GM21423 (cell line): ENCODE results near the gene LIF.
"Not testable (repeated sequence)": the region's sequence is repeated elsewhere in the genome, so short reads cannot be mapped to it uniquely, and the experiment has no call there.

ENCODE experiments used
- ATAC-seq: cut with Tn5 transposase; IDR thresholded peaks from one replicate; pipeline ENCODE4 v1.9.1; 2021; ENCODE audit warnings: mild to moderate bottlenecking, moderate library complexity; ENCODE audit not compliant: unreplicated experiment

LIF gene

DNA sequence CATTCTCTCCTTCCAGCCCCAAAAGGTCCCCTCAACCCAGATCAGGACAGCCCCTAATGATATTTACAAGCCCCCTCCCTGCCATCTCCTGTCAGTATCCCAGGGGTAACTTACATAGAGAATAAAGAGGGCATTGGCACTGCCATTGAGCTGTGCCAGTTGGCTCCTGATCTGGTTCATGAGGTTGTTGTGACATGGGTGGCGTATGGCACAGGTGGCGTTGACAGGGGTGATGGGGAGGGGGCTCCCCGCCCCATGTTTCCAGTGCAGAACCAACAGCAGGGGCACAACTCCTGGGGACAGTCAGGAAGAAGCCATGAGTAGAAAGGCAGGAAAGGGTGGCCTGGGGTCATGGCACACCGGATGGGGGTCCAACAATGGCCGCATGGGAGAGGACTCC is 1.9 kb downstream of the LIF start:
- ATAC-seq: no peak

DNA sequence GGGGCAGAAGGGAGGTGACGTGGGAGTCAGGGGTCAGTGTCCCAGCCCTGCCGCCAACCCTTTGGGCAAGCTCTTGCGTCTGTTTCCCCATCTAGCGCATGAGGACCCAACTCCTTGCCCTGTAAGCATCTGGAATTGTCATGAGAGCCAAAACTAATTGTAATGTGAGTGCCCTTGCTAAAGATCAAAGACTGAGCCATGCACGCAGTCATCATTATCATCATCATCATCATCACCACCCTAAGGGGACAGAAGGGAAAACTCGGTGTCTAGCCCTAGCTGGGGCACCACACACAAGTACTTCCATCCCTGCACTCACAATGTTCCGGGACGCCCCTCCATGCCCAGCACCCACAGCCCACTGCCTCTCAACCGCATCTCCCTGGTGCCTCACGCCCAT is 2.5 kb downstream of the LIF start:
- ATAC-seq: no peak

DNA sequence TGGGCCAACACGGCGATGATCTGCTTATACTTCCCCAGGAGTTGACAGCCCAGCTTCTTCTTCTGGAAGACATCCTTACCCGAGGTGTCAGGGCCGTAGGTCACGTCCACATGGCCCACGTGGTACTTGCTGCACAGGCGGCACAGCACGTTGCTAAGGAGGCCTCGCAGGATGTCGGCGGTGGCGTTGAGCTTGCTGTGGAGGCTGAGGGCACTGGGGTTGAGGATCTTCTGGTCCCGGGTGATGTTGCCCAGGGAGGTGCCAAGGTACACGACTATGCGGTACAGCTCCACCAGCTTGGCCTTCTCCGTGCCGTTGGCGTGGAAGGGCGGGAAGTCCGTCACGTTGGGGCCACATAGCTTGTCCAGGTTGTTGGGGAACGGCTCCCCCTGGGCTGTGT is 2.9 kb downstream of the LIF start:
- no peak for ATAC-seq

DNA sequence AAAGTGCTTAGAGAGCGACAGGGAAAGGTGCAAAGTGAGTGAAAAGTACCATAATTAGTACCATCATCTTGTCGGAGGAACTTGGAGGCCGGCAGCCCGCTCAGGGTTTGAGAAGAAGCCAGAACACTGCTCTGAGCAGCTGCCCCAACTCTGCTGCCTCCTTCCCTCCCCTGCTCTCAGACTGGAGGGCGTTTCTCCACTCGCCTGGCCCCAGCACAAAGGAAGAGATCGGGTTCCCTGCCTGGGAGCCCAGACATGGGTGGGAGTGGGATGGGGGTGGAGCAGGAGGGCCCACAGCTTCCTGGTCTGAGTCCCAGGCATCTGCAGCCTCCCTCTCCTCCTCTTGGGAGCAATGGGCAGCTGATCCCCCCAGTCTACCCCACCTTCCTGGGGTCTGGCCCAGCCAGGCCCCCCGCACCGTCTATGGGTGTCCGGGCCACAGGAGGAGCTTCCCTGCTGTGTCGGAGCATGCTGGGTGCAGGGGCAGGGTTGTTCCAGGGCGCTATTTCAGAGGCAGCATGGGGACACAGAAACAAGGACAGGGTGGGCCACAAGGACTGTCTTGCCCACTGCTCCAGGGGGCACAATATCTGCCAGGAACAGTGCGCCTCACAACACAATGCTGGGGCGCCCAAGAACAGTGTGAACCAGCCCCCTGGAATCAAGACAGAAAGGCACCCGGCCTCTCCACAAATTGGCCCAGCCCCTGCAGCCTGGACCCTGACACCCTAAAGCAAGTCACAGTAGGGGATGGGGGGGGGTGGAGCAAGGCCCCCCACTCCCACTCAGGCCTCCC is 4.8 kb downstream of the LIF start:
- no peak for ATAC-seq

- no peak for ATAC-seq
Measured at GRCh38 chr22:30240541-30241417, 5.8 kb downstream of the LIF start.

DNA sequence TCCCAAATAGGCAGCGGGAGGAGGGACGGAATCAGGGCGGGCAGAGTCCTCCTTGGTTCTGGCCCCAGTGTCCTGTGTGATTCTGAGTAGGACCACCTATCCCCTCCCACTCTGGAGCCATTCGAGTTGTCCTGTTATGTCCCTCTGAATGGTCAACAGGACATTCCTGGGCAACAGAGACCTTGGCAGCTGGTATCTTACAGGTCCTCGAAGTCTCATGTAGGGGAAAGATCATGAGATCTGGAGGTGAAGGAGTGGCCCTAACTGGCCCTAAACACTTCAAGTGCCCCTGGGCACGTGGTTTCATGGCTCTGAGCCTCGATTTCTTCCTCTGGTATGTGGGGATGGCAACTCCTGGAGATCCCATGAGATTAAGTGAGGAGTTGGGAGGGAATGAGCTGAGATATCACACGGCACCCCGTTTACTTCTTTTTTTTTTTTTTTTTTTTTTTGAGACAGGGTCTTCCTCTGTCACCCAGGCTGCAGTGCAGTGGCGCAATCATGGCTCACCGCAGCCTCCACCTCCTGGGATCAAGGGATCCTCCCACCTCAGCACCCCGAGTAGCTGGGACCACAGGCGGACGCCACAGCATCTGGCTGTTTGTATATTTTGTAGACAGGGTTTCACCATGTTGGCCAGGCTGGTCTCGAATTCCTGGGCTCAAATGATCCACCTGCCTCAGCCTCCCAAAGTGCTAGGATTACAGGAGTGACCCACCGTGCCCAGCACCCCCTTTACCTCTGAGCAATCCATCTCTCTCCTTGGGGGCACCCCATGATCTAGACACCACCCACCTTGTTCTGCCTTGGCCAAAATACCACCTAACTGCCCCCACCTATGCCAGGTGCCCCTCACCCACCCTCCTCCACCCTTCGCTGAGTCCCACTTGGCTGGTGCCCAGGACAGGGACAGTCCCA is 6.8 kb downstream of the LIF start:
- ATAC-seq: no peak

- no peak for ATAC-seq
Measured at GRCh38 chr22:30238661-30239487, 7.7 kb downstream of the LIF start.

DNA sequence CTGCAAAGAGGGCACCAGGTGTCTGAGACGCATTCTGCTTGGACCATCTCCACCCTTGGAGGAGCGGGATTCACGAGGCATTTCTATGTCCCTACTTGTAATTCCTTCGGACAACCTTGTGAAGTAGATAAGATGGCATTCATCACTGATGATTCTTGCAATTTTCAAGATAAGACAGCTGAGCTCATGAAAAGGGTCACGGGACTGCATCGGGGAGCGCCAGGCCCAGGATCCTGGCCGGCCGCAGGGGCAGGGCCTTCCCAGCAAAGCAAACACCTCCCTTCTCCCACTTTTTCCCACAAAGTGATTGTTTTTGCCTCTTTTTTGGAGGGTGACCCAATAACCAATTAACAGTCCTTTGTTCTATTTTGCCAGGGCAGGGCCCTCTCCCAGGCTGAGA is 8.4 kb downstream of the LIF start:
- ATAC-seq: no peak

- ATAC-seq: no peak
Measured at GRCh38 chr22:30236875-30237274, 9.7 kb downstream of the LIF start.

DNA sequence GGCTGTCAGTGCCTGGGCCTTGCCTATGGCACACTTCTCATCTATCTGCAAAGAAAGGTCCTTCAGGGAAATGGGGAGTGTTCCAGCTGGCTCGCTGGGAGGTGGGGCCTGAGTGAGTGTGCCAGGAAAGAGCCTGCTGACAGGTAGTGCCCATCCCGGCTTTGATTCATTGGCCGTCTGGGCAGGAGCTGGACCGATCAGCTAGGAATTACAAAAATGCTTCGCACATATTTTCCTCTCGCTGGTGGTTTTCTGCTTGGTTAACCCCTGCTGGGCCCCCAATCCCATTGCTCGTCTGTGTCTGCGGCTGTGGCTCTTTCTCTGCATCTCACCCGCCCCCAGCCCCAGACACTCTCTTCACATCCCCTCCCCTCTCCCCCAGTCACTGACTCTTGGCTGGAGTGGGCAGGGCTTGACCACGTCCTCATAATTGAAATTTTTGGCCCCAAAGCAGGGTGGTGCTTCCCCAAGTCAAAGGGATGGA is 10.8 kb downstream of the LIF start:
- no peak for ATAC-seq

DNA sequence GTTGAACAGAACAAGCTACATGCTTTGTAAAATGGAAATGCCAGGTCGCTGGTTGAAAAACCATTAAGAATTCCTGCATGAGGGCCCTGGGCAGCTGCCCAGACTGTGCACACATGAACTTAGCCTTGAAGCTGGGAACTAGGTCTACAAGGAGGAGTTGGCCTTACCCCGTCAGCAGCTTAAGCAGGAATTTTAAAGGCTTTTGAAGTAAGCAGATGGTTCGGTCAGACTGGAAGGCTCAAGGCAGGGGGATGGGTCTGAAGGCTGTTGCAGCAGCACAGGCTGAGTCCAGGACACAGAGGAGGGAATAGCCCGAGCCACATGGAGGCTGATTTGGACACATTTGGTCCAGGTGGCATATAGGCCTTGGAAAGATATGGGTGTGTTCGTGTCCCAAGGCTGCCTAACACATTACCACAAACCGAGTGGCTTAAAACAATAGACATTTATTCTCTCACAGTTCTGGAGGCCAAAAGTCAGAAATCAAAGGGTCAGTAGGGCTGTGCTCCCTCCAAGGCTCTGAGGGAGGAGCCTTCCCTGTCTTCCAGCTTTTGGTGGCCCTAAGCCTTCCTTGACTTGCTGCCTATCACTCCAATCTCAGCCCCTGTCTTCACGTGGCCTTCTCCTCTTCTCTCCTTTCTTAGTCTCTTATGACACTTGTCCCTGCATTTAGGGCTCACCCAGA is 11.6 kb downstream of the LIF start:
- no peak for ATAC-seq

- not testable (repeated sequence) for ATAC-seq
Measured at GRCh38 chr22:30234325-30234724, 12.2 kb downstream of the LIF start.

DNA sequence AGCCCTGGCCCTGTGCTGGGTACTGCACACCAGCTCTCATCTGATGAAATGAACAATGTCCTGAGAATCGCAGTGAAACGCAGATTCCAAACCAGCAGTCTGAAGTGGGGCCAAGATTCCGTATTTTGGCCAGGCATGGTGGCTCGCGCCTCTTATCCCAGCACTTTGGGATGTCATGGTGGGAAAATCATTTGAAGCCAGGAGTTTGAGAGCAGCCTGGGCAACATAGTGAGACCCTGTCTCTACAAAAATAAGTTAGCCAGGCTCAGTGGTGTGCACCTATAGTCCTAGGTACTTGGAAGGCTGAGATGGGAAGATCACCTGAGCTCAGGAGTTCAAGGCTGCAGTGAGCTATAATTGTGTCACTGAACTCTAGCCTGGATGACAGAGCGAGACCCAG is 13.0 kb downstream of the LIF start:
- no peak for ATAC-seq

- ATAC-seq: no peak
Measured at GRCh38 chr22:30232716-30233218, 13.8 kb downstream of the LIF start.

GRCh38 chr22:30230787-30231461 is 15.6 kb downstream of the LIF start:
- no peak for ATAC-seq

GRCh38 chr22:30230330-30230729 is 16.2 kb downstream of the LIF start:
- no peak for ATAC-seq

DNA sequence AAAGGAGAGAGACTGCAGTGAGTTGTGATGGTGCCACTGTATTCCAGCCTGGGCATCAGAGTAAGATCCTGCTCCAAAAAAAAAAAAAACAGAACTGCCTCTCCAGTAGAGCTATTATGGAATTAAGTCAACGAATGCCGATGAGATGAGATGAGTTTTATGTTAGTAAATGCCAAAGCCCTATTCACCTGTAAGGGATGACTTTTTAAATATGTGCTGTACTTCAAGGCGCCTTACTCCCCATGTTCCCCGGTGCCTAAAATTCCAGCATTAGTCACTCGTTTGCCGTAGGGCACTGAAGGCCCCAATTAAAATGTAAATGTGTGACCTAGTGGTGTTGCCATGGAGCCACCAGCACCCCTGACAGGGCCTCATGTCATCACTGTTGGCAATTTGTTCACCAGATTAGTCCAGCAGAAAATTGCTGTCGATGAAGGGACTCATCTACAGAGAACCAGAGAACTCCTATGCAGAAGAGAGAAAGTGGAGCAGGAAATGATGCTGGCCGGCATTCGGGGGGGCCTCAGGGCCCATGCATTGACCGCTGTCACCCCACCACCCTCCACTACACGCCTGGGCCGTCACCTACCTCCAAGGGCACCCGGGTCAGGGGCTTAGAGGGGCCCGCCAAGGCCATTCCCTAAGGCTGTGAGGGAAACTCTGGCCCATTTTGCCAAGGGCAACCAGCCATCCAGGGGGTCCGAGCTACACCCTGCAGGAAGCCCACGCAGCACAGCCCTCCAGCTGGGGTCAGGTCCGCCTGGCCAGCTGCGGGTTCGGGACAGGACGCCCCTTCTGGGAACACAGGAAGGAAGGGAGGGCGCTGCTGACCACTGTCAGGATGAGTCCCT is 17.8 kb downstream of the LIF start:
- ATAC-seq: no peak
